AG04450 (cell line): ENCODE measurements around the gene BRI3BP. TPM values are rescaled to one million over a fixed set of nuclear protein-coding genes. Genes with fewer than 3 reads are reported as not detected.

Experiments
- CTCF ChIA-PET: fragments of 300-600, 350-600 bp; formaldehyde crosslinking; extraction: SDS; loops from one replicate; lab custom pipeline; 2022; ENCODE audit warnings: antibody characterized with exemption, inconsistent platforms; lab: Charles Lee
- POLR2A ChIA-PET: fragments of 350-600 bp; formaldehyde crosslinking; extraction: SDS; loops from one replicate; lab custom pipeline; 2021; ENCODE audit warnings: antibody characterized with exemption, inconsistent platforms; lab: Yijun Ruan, JAX
- DNase-seq: peaks from one replicate; pipeline ENCODE4 v3.0.0-alpha.2; 2011; ENCODE audit warnings: low read depth, low spot score
- H3K27ac ChIP-seq: one replicate; pipeline ENCODE4 v1.5.1; 2012; ENCODE audit warnings: low read depth, low read length, control low read depth
- H3K27me3 ChIP-seq: one replicate; pipeline ENCODE4 v1.6.0; 2012; ENCODE audit warnings: low read length; ENCODE audit not compliant: control insufficient read depth, insufficient read depth
- H3K4me3 ChIP-seq: 2 replicates; pipeline ENCODE4 v1.5.1; 2011; ENCODE audit warnings: mild to moderate bottlenecking, low read depth, low read length, control low read depth
- H3K9me3 ChIP-seq: 2 replicates; pipeline ENCODE4 v1.5.1; 2012; ENCODE audit warnings: low read length; ENCODE audit not compliant: control insufficient read depth, insufficient read depth
- CTCF ChIP-seq: IDR thresholded peaks from 2 replicates; pipeline ENCODE4 v1.5.1; 2011; ENCODE audit warnings: low read depth, low read length, control low read depth, inconsistent platforms
- polyA plus RNA-seq: library from polyadenylated mRNA; depleted of rRNA; stranded (reverse); fragments of >200 nt; gene quantifications from 2 replicates; pipeline ENCODE4 v1.2.3, GENCODE V29; 2011

The BRI3BP gene
- polyA plus RNA-seq, 1 experiment = 2.9 TPM

- no peaks in the 10 kb centered on the region; the same call in 1 of the 2 replicates for H3K9me3 ChIP-seq
- H3K27ac ChIP-seq = no peak overlapping the region
- H3K27me3 ChIP-seq = no peaks in the 10 kb centered on the region
- DNase-seq = no peak
- H3K4me3 ChIP-seq = no peak overlapping the region
- POLR2A ChIA-PET = interaction anchor here (0.5 kb wide), 1 partner anchor 103 kb away, joined by 4 read pairs; no protein-coding TSS in a partner anchor
- no peak for TF ChIP-seq CTCF
- CTCF ChIA-PET = no interaction called here
These were observed 28.5 kb upstream of the BRI3BP start for GRCh38 chr12:124964836-124965462.

- no peak for TF ChIP-seq CTCF
- POLR2A ChIA-PET = no interaction called here
- Histone ChIP-seq H3K27ac (no peak overlapping the region), H3K4me3 (no peak overlapping the region), H3K27me3 (no peaks in the 10 kb centered on the region), H3K9me3 (no peaks in the 10 kb centered on the region; the same call in 1 of the 2 replicates)
- CTCF ChIA-PET = interaction anchor here (0.6 kb wide), 1 partner anchor 22 kb away, joined by 3 read pairs; no protein-coding TSS in a partner anchor
- DNase-seq = no peak
These were observed 26.3 kb upstream of the BRI3BP start for GRCh38 chr12:124967016-124967739.

DNA sequence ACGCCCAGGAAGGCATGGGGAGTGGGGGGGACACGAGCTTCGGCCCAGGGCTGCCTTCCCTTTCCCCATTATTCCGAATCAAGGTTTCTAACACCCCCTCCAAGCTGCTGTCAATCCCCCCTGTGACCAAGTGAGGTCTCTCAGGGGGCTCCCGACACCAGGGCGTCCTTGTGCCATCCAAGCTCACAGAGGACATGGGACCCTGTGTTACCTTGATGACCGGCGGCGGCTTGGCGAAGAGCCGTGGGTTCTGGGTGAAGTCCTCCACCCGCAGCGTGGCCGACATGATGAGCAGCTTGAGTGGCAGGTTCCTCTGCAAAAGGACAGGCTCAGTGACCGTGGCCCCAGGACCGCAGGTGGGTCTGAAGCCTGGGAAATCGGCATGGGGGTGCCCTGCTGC lies 24.8 kb upstream of the BRI3BP start:
- Histone ChIP-seq H3K27ac (no peak overlapping the region), H3K9me3 (no peaks in the 10 kb centered on the region; the same call in 1 of the 2 replicates), H3K27me3 (no peaks in the 10 kb centered on the region), H3K4me3 (no peak overlapping the region)
- ChIA-PET CTCF (interaction anchor here (2.8 kb wide), 1 partner anchor 28 kb away, joined by 7 read pairs; no protein-coding TSS in a partner anchor), POLR2A (no interaction called here)
- TF ChIP-seq CTCF = no peak
- DNase-seq = no peak

DNA sequence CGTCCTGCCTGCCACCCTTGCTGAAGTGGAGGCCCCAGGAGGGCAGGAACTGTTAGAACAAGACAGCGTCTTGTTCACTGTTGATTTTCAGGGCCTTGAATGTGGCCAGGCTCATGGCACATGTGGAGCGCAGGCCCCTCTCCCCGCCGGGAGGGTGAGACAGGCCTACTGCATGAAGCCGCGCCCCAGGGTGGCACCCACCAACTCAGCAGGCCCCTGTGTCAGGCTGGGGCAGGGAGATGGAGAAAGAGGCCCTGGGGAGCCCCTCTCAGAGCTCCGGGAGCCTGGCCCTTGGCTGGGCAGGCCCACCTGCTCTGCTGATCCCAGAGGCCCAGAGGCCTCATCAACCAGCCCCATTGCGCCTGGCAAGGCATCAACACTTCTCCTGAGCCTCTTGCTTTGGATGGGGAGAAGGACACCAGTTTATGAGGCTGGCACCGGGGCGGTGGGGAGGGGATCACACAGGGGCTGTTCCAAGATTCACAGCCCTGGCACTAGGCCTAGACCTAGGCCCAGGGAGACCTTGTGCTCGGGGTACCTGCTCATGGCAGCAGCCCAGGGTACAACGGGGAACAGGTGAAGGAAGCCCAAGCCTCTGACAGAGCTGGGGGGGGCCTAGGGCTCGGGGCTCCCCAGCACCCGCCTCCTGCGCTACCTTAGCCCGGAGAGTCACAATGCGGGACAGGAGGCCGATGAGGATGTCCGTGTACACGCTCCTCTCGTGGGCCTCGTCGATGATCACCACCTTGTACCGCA lies 22.6 kb upstream of the BRI3BP start:
- no peak for DNase-seq
- POLR2A ChIA-PET = no interaction called here
- H3K4me3 ChIP-seq = no peak overlapping the region
- CTCF ChIA-PET = interaction anchor here (2.8 kb wide), 1 partner anchor 30 kb away, joined by 7 read pairs; no protein-coding TSS in a partner anchor
- no peaks in the 10 kb centered on the region for H3K27me3 ChIP-seq
- no peak overlapping the region for H3K27ac ChIP-seq
- H3K9me3 ChIP-seq = no peaks in the 10 kb centered on the region; the same call in 1 of the 2 replicates
- TF ChIP-seq CTCF = no peak
